WTC11 (cell line): Measurements from ENCODE around the gene PGGHG. TPM values are rescaled to one million over a fixed set of nuclear protein-coding genes. Genes with fewer than 3 reads are reported as not detected.

Experiments used
- ATAC-seq: fragments of 200-7000 bp; cut with Tn5 transposase; 2 replicates; pipeline ENCODE4 v1.10.0; 2021; ENCODE audit warnings: mild to moderate bottlenecking, moderate library complexity
- CTCF ChIA-PET: fragments of 300-600 bp; sonication (Branson Sonifier 250); formaldehyde crosslinking; loops from one replicate; lab custom pipeline; 2021; ENCODE audit warnings: antibody characterized with exemption; lab: Charles Lee
- POLR2A ChIA-PET: fragments of 350-600 bp; sonication (Branson Sonifier 250); formaldehyde crosslinking; loops from one replicate; lab custom pipeline; 2021; ENCODE audit warnings: antibody characterized with exemption; lab: Charles Lee
- DNase-seq: peaks from one replicate; pipeline ENCODE4 v3.0.0; 2021; ENCODE audit warnings: low spot score
- H3K27ac Mint-ChIP-seq: 2 replicates; pipeline ENCODE4 v1.8.0; 2021; ENCODE audit warnings: mixed read lengths
- H3K27me3 Mint-ChIP-seq: 2 replicates; pipeline ENCODE4 v1.8.0; 2021; ENCODE audit warnings: low read depth, mild to moderate bottlenecking, moderate library complexity, mixed read lengths
- H3K36me3 Mint-ChIP-seq: 2 replicates; pipeline ENCODE4 v1.8.0; 2021; ENCODE audit warnings: mixed read lengths
- H3K4me1 Mint-ChIP-seq: 2 replicates; pipeline ENCODE4 v1.8.0; 2022; ENCODE audit warnings: mixed read lengths
- H3K4me3 Mint-ChIP-seq: 2 replicates; pipeline ENCODE4 v1.8.0; 2021; ENCODE audit warnings: mild to moderate bottlenecking, moderate library complexity, mixed read lengths
- H3K9me3 Mint-ChIP-seq: 2 replicates; pipeline ENCODE4 v1.8.0; 2021; ENCODE audit warnings: mixed read lengths
- ELF4 ChIP-seq: sonication (generic); formaldehyde crosslinking; IDR thresholded peaks from 2 replicates; pipeline ENCODE4 v1.8.1; 2022; ENCODE audit warnings: low read depth, mild to moderate bottlenecking, moderate library complexity, missing genetic modification reagents
- EMX1 ChIP-seq: fragments of 250-450 bp; sonication (Bioruptor Pico); IDR thresholded peaks from 2 replicates; pipeline ENCODE4 v1.8.0; 2021; ENCODE audit warnings: mild to moderate bottlenecking
- JUN ChIP-seq: sonication (generic); formaldehyde crosslinking; IDR thresholded peaks from 2 replicates; pipeline ENCODE4 v1.8.0; 2023; ENCODE audit warnings: mild to moderate bottlenecking, missing genetic modification reagents
- NFE2L1 ChIP-seq: sonication (generic); formaldehyde crosslinking; IDR thresholded peaks from 2 replicates; pipeline ENCODE4 v1.8.1; 2023; ENCODE audit warnings: missing genetic modification reagents
- NFYB ChIP-seq: sonication (generic); formaldehyde crosslinking; conservative IDR thresholded peaks from 2 replicates; pipeline ENCODE4 v1.8.0; 2022; ENCODE audit warnings: low read depth, missing genetic modification reagents
- PRRX2 ChIP-seq: fragments of 250-450 bp; sonication (Bioruptor Pico); IDR thresholded peaks from 2 replicates; pipeline ENCODE4 v1.8.0; 2021; ENCODE audit warnings: mild to moderate bottlenecking
- ZNF263 ChIP-seq: sonication (generic); formaldehyde crosslinking; IDR thresholded peaks from 2 replicates; pipeline ENCODE4 v1.8.1; 2022; ENCODE audit warnings: low read depth, mild to moderate bottlenecking, moderate library complexity, missing genetic modification reagents
- ZNF396 ChIP-seq: fragments of 250-450 bp; sonication (Bioruptor Pico); IDR thresholded peaks from 2 replicates; pipeline ENCODE4 v1.8.0; 2021; ENCODE audit warnings: mild to moderate bottlenecking, moderate library complexity, borderline replicate concordance
- ZNF423 ChIP-seq: fragments of 250-450 bp; sonication (Bioruptor Pico); IDR thresholded peaks from 2 replicates; pipeline ENCODE4 v2.1.2; 2022; ENCODE audit warnings: mild to moderate bottlenecking, moderate library complexity
- ZNF532 ChIP-seq: fragments of 250-450 bp; sonication (Bioruptor Pico); IDR thresholded peaks from 2 replicates; pipeline ENCODE4 v1.9.0; 2021; ENCODE audit warnings: mild to moderate bottlenecking, borderline replicate concordance
- total RNA-seq: library from RNA; stranded (reverse); gene quantifications from 3 replicates; pipeline ENCODE4 v1.2.3, GENCODE V29; 2021
- TF ChIP-seq, protein P1 (sequence below): sonication (generic); formaldehyde crosslinking; IDR thresholded peaks from 2 replicates; pipeline ENCODE4 v1.8.1; 2022; ENCODE audit warnings: missing genetic modification reagents, borderline replicate concordance
- TF ChIP-seq, protein P2 (sequence below): sonication (generic); formaldehyde crosslinking; IDR thresholded peaks from 2 replicates; pipeline ENCODE4 v1.8.1; 2023; ENCODE audit warnings: mild to moderate bottlenecking, missing genetic modification reagents, borderline replicate concordance
- TF ChIP-seq, protein P3 (sequence below): sonication (generic); formaldehyde crosslinking; conservative IDR thresholded peaks from 2 replicates; pipeline ENCODE4 v1.8.1; 2022; ENCODE audit warnings: mild to moderate bottlenecking, missing genetic modification reagents
- TF ChIP-seq, protein P4 (sequence below): sonication (generic); formaldehyde crosslinking; IDR thresholded peaks from 2 replicates; pipeline ENCODE4 v1.8.0; 2022; ENCODE audit warnings: mild to moderate bottlenecking, missing genetic modification reagents
- TF ChIP-seq, protein P5 (sequence below): sonication (generic); formaldehyde crosslinking; conservative IDR thresholded peaks from 2 replicates; pipeline ENCODE4 v1.8.1; 2023; ENCODE audit warnings: mild to moderate bottlenecking, low read depth, missing genetic modification reagents, moderate library complexity
- TF ChIP-seq, protein P6 (sequence below): sonication (generic); formaldehyde crosslinking; IDR thresholded peaks from 2 replicates; pipeline ENCODE4 v1.8.1; 2023; ENCODE audit warnings: mild to moderate bottlenecking, missing genetic modification reagents, moderate library complexity

Gene PGGHG
- total RNA-seq, 1 experiment from 2014 or later: 74.9 TPM

DNA sequence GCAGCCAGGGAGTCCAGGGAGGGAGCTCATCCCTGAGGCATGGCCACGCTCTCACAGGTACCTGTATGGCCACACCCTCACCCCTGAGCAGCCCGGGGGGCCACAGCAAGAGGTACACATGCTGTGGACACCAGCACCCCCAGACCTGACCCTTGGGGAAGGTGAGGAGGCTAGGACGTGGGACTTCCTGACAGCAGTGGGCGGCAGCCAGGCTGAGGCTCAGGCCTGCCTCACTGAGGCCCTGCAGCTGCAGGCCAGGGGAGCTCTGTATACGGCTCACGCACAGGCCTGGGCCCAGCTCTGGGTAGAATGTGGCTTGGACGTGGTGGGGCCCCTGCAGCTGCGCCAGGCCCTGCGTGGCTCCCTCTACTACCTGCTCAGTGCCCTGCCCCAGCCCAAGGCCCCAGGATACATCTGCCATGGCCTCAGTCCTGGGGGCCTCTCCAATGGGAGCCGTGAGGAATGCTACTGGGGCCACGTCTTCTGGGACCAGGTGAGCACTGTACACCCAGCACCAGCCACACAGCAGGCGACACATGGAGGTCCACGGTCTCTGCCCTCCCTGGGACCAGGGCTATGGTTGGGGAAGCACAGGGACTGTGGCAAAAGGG is 1.8 kb downstream of the PGGHG start (continued):
- no peak for TF ChIP-seq ZNF532 (CRISPR knock-in tag)
- TF ChIP-seq ZNF263 (CRISPR knock-in tag): no peak
- TF ChIP-seq, protein P1, sequence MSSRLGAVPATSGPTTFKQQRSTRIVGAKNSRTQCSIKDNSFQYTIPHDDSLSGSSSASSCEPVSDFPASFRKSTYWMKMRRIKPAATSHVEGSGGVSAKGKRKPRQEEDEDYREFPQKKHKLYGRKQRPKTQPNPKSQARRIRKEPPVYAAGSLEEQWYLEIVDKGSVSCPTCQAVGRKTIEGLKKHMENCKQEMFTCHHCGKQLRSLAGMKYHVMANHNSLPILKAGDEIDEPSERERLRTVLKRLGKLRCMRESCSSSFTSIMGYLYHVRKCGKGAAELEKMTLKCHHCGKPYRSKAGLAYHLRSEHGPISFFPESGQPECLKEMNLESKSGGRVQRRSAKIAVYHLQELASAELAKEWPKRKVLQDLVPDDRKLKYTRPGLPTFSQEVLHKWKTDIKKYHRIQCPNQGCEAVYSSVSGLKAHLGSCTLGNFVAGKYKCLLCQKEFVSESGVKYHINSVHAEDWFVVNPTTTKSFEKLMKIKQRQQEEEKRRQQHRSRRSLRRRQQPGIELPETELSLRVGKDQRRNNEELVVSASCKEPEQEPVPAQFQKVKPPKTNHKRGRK: no peak
- no peak for TF ChIP-seq NFYB
- no peak for TF ChIP-seq ZNF396 (CRISPR knock-in tag)
- TF ChIP-seq ELF4: no peak
- no peak for TF ChIP-seq PRRX2 (CRISPR knock-in tag)

GRCh38 chr11:291281-292210 is 2.6 kb downstream of the PGGHG start:
- ChIA-PET CTCF (interaction anchor here (0.5 to 4.8 kb wide), 6 partner anchors 10 to 74 kb away, joined by 3 to 34 read pairs (median 6); no protein-coding TSS in a partner anchor), POLR2A (interaction anchor here (1.3 kb wide), 1 partner anchor 13 kb away, joined by 5 read pairs; no protein-coding TSS in a partner anchor)
- DNase-seq (peak; percentile 45), ATAC-seq (peak; percentile 15; the same call in 1 of the 2 replicates)
- peak overlapping the region; percentile 88 for H3K27ac Mint-ChIP-seq
- H3K9me3 Mint-ChIP-seq: no peaks in the 10 kb centered on the region
- H3K27me3 Mint-ChIP-seq: peaks cover 18% of the 10 kb centered on the region
- H3K36me3 Mint-ChIP-seq: peaks cover 17% of the 10 kb centered on the region; the same call in 1 of the 2 replicates
- peak overlapping the region; percentile 40 for H3K4me3 Mint-ChIP-seq
- peaks cover 33% of the 10 kb centered on the region for H3K4me1 Mint-ChIP-seq
- TF ChIP-seq, protein P2, sequence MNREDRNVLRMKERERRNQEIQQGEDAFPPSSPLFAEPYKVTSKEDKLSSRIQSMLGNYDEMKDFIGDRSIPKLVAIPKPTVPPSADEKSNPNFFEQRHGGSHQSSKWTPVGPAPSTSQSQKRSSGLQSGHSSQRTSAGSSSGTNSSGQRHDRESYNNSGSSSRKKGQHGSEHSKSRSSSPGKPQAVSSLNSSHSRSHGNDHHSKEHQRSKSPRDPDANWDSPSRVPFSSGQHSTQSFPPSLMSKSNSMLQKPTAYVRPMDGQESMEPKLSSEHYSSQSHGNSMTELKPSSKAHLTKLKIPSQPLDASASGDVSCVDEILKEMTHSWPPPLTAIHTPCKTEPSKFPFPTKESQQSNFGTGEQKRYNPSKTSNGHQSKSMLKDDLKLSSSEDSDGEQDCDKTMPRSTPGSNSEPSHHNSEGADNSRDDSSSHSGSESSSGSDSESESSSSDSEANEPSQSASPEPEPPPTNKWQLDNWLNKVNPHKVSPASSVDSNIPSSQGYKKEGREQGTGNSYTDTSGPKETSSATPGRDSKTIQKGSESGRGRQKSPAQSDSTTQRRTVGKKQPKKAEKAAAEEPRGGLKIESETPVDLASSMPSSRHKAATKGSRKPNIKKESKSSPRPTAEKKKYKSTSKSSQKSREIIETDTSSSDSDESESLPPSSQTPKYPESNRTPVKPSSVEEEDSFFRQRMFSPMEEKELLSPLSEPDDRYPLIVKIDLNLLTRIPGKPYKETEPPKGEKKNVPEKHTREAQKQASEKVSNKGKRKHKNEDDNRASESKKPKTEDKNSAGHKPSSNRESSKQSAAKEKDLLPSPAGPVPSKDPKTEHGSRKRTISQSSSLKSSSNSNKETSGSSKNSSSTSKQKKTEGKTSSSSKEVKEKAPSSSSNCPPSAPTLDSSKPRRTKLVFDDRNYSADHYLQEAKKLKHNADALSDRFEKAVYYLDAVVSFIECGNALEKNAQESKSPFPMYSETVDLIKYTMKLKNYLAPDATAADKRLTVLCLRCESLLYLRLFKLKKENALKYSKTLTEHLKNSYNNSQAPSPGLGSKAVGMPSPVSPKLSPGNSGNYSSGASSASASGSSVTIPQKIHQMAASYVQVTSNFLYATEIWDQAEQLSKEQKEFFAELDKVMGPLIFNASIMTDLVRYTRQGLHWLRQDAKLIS (CRISPR knock-in tag): no peak
- TF ChIP-seq ZNF423 (CRISPR knock-in tag): no peak
- TF ChIP-seq, protein P1: no peak
- TF ChIP-seq, protein P3, sequence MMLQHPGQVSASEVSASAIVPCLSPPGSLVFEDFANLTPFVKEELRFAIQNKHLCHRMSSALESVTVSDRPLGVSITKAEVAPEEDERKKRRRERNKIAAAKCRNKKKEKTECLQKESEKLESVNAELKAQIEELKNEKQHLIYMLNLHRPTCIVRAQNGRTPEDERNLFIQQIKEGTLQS (CRISPR knock-in tag): no peak
- TF ChIP-seq JUN (CRISPR knock-in tag): no peak
- 0 out of 2 replicates have a peak, but pooled peaks have one; percentile 5 for TF ChIP-seq NFE2L1 (CRISPR knock-in tag)
- TF ChIP-seq, protein P4, sequence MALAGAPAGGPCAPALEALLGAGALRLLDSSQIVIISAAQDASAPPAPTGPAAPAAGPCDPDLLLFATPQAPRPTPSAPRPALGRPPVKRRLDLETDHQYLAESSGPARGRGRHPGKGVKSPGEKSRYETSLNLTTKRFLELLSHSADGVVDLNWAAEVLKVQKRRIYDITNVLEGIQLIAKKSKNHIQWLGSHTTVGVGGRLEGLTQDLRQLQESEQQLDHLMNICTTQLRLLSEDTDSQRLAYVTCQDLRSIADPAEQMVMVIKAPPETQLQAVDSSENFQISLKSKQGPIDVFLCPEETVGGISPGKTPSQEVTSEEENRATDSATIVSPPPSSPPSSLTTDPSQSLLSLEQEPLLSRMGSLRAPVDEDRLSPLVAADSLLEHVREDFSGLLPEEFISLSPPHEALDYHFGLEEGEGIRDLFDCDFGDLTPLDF (CRISPR knock-in tag): no peak
- TF ChIP-seq, protein P5, sequence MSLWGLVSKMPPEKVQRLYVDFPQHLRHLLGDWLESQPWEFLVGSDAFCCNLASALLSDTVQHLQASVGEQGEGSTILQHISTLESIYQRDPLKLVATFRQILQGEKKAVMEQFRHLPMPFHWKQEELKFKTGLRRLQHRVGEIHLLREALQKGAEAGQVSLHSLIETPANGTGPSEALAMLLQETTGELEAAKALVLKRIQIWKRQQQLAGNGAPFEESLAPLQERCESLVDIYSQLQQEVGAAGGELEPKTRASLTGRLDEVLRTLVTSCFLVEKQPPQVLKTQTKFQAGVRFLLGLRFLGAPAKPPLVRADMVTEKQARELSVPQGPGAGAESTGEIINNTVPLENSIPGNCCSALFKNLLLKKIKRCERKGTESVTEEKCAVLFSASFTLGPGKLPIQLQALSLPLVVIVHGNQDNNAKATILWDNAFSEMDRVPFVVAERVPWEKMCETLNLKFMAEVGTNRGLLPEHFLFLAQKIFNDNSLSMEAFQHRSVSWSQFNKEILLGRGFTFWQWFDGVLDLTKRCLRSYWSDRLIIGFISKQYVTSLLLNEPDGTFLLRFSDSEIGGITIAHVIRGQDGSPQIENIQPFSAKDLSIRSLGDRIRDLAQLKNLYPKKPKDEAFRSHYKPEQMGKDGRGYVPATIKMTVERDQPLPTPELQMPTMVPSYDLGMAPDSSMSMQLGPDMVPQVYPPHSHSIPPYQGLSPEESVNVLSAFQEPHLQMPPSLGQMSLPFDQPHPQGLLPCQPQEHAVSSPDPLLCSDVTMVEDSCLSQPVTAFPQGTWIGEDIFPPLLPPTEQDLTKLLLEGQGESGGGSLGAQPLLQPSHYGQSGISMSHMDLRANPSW (CRISPR knock-in tag): no peak
- TF ChIP-seq EMX1 (CRISPR knock-in tag): no peak
- TF ChIP-seq, protein P6, sequence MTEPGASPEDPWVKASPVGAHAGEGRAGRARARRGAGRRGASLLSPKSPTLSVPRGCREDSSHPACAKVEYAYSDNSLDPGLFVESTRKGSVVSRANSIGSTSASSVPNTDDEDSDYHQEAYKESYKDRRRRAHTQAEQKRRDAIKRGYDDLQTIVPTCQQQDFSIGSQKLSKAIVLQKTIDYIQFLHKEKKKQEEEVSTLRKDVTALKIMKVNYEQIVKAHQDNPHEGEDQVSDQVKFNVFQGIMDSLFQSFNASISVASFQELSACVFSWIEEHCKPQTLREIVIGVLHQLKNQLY: no peak
- TF ChIP-seq ELF4: no peak
